SK-N-SH (cell line): ENCODE results near the gene MYH10. TPM values are rescaled to one million over a fixed set of nuclear protein-coding genes. Genes with fewer than 3 reads are reported as not detected.

Experiments
- CTCF ChIA-PET: fragments of 300-600, 350-600 bp; formaldehyde crosslinking; extraction: SDS; loops from one replicate; lab custom pipeline; 2021; lab: Yijun Ruan, JAX
- POLR2A ChIA-PET: fragments of 350-600 bp; sonication (Branson Sonifier 250); formaldehyde crosslinking; extraction: SDS; loops from one replicate; lab custom pipeline; 2020; ENCODE audit warnings: antibody characterized with exemption, inconsistent platforms; lab: Yijun Ruan, JAX
- DNase-seq: peaks from one replicate; pipeline ENCODE4 v3.0.0; 2012
- H2AFZ ChIP-seq: fragments of 200-600 bp; sonication (generic); 2 replicates; pipeline ENCODE4 v1.8.1; 2016; ENCODE audit warnings: antibody characterized with exemption, mild to moderate bottlenecking, low read depth
- H3F3A ChIP-seq: fragments of 200-600 bp; sonication (generic); replicated peaks from 2 replicates; pipeline ENCODE3; 2016; ENCODE audit warnings: antibody characterized with exemption, mild to moderate bottlenecking; ENCODE audit not compliant: insufficient read depth
- H3K27ac ChIP-seq, 2 experiments: fragments of 200-500 bp in 1 of 2; fragments of 200-600 bp in 1 of 2; sonication (Bioruptor generic) in 1 of 2; sonication (generic), shearing (Covaris generic) in 1 of 2; 2 replicates each; pipeline versions ENCODE4 v1.5.1 to v1.6.1; 2014 to 2016; ENCODE audit warnings: low read depth in 2 of 2, inconsistent platforms in 1 of 2, low read length in 1 of 2, mild to moderate bottlenecking in 1 of 2, mixed read lengths in 1 of 2
- H3K27me3 ChIP-seq: fragments of 200-600 bp; sonication (generic), shearing (Covaris generic); 2 replicates; pipeline ENCODE4 v1.6.1; 2016; ENCODE audit warnings: mixed run types; ENCODE audit not compliant: insufficient read depth
- H3K36me3 ChIP-seq, 2 experiments: fragments of 200-500 bp in 1 of 2; fragments of 200-600 bp in 1 of 2; sonication (Bioruptor generic) in 1 of 2; sonication (generic) in 1 of 2; replicated peaks in 1 of 2; 2 replicates each; pipeline versions ENCODE3 to v1.5.1; 2014 to 2016; ENCODE audit warnings: low read length in 1 of 2, mild to moderate bottlenecking in 1 of 2; ENCODE audit not compliant: insufficient read depth in 2 of 2, control insufficient read depth in 1 of 2
- H3K4me1 ChIP-seq, 2 experiments: fragments of 200-500 bp in 1 of 2; fragments of 200-600 bp in 1 of 2; sonication (Bioruptor generic) in 1 of 2; sonication (generic), shearing (Covaris generic) in 1 of 2; 2 replicates each; pipeline versions ENCODE4 v1.5.1 to v1.6.1; 2014 to 2016; ENCODE audit warnings: low read depth in 1 of 2, low read length in 1 of 2, mixed run types in 1 of 2; ENCODE audit not compliant: insufficient read depth in 2 of 2, control insufficient read depth in 1 of 2
- H3K4me2 ChIP-seq: fragments of 200-600 bp; sonication (generic), shearing (Covaris generic); 2 replicates; pipeline ENCODE4 v1.6.1; 2017; ENCODE audit warnings: mixed run types
- H3K4me3 ChIP-seq, 2 experiments: fragments of 200-500 bp in 1 of 2; fragments of 200-600 bp in 1 of 2; sonication (Bioruptor generic) in 1 of 2; sonication (generic), shearing (Covaris generic) in 1 of 2; 2 replicates each; pipeline versions ENCODE4 v1.5.1 to v1.8.1; 2014 to 2016; ENCODE audit warnings: low read depth in 2 of 2, inconsistent platforms in 1 of 2, low read length in 1 of 2, mild to moderate bottlenecking in 1 of 2, mixed read lengths in 1 of 2, moderate library complexity in 1 of 2
- H3K79me2 ChIP-seq: fragments of 200-600 bp; sonication (generic); 2 replicates; pipeline ENCODE4 v1.8.1; 2017; ENCODE audit warnings: mild to moderate bottlenecking; ENCODE audit not compliant: insufficient read depth
- H3K9ac ChIP-seq: fragments of 200-600 bp; sonication (generic); 2 replicates; pipeline ENCODE4 v1.6.1; 2017; ENCODE audit warnings: mixed run types
- H3K9me2 ChIP-seq: fragments of 200-600 bp; sonication (generic); 2 replicates; pipeline ENCODE4 v1.6.1; 2017; ENCODE audit warnings: mixed run types
- H3K9me3 ChIP-seq: fragments of 200-600 bp; sonication (generic); 2 replicates; pipeline ENCODE4 v1.6.1; 2017; ENCODE audit warnings: mixed run types, mild to moderate bottlenecking, moderate library complexity
- H4K20me1 ChIP-seq: fragments of 200-600 bp; sonication (generic); 2 replicates; pipeline ENCODE4 v1.6.1; 2017; ENCODE audit warnings: mild to moderate bottlenecking, mixed run types; ENCODE audit not compliant: insufficient read depth
- CHD2 ChIP-seq: fragments of 150-350 bp; IDR thresholded peaks from 2 replicates; pipeline ENCODE4 v1.6.1; 2018; ENCODE audit warnings: low read length; ENCODE audit not compliant: partially characterized antibody
- CTCF ChIP-seq: fragments of 200-600 bp; sonication (generic); IDR thresholded peaks from 2 replicates; pipeline ENCODE4 v1.6.1; 2017; ENCODE audit warnings: antibody characterized with exemption, mild to moderate bottlenecking, moderate library complexity
- EP300 ChIP-seq, 2 experiments: IDR thresholded peaks; 2 replicates each; pipeline versions ENCODE4 v1.4.0 to v1.6.1; 2012; ENCODE audit warnings: borderline replicate concordance in 1 of 2, low read depth in 1 of 2, low read length in 1 of 2
- FOXJ3 ChIP-seq: sonication (generic); formaldehyde crosslinking; IDR thresholded peaks from 2 replicates; pipeline ENCODE4 v1.5.1; 2020; ENCODE audit warnings: mild to moderate bottlenecking, missing genetic modification reagents
- GABPA ChIP-seq: IDR thresholded peaks from 2 replicates; pipeline ENCODE4 v1.4.0; 2012; ENCODE audit warnings: low read depth, mild to moderate bottlenecking
- MAX ChIP-seq: IDR thresholded peaks from 2 replicates; pipeline ENCODE4 v1.4.0; 2012; ENCODE audit warnings: low read depth
- MXI1 ChIP-seq: IDR thresholded peaks from 2 replicates; pipeline ENCODE4 v1.6.1; 2012; ENCODE audit warnings: mild to moderate bottlenecking, low read depth, low read length, improper control_type of control experiment
- NRF1 ChIP-seq: IDR thresholded peaks from 2 replicates; pipeline ENCODE4 v1.6.1; 2012; ENCODE audit warnings: low read depth, mild to moderate bottlenecking, low read length
- PBX3 ChIP-seq: IDR thresholded peaks from 2 replicates; pipeline ENCODE4; 2012
- RCOR1 ChIP-seq: fragments of 150-350 bp; IDR thresholded peaks from 2 replicates; pipeline ENCODE4 v1.6.1; 2017; ENCODE audit warnings: antibody characterized with exemption, low read length
- REST ChIP-seq: IDR thresholded peaks from 2 replicates; pipeline ENCODE4 v1.6.1; 2012; ENCODE audit warnings: mild to moderate bottlenecking, low read depth, low read length, moderate library complexity
- RFX5 ChIP-seq: IDR thresholded peaks from 2 replicates; pipeline ENCODE4 v1.6.1; 2012; ENCODE audit warnings: mild to moderate bottlenecking, improper control_type of control experiment, low read length
- RXRA ChIP-seq: IDR thresholded peaks from 2 replicates; pipeline ENCODE4 v1.4.0; 2012; ENCODE audit warnings: low read depth, mild to moderate bottlenecking, borderline replicate concordance
- SIN3A ChIP-seq: IDR thresholded peaks from 2 replicates; pipeline ENCODE4 v1.6.1; 2012; ENCODE audit warnings: low read depth, mild to moderate bottlenecking, low read length, moderate library complexity, borderline replicate concordance
- SMC3 ChIP-seq: IDR thresholded peaks from 2 replicates; pipeline ENCODE4 v1.6.1; 2012; ENCODE audit warnings: low read depth, low read length, improper control_type of control experiment
- TAF1 ChIP-seq: IDR thresholded peaks from 2 replicates; pipeline ENCODE4 v1.6.1; 2012; ENCODE audit warnings: low read depth, mild to moderate bottlenecking, low read length, moderate library complexity, borderline replicate concordance
- TCF12 ChIP-seq: IDR thresholded peaks from 2 replicates; pipeline ENCODE4 v1.4.0; 2012
- TEAD4 ChIP-seq: IDR thresholded peaks from 2 replicates; pipeline ENCODE4 v1.4.0; 2012; ENCODE audit warnings: mild to moderate bottlenecking, borderline replicate concordance; ENCODE audit not compliant: insufficient read depth
- YY1 ChIP-seq: IDR thresholded peaks from 2 replicates; pipeline ENCODE4 v1.4.0; 2012; ENCODE audit warnings: low read depth, mild to moderate bottlenecking
- WGBS: methylation state at CpG from one replicate; pipeline ENCODE4 v1.1.6; 2017; ENCODE audit warnings: low lambda C conversion rate; 5-methylcytosine and 5-hydroxymethylcytosine counted together
- polyA plus RNA-seq, 3 experiments: library from polyadenylated mRNA; depleted of rRNA; stranded (reverse); fragments of >200 nt; gene quantifications; 2 replicates each; pipeline ENCODE4 v1.2.3, GENCODE V29; 2012
- TF ChIP-seq, protein P1 (sequence below): fragments of 150-350 bp; IDR thresholded peaks from 2 replicates; pipeline ENCODE4 v1.6.1; 2017; ENCODE audit warnings: antibody characterized with exemption, low read length, low read depth, borderline replicate concordance

MYH10 gene
- polyA plus RNA-seq, 1 of the 3 experiments (the other 2 are of a cell fraction), result 64.2 TPM

DNA sequence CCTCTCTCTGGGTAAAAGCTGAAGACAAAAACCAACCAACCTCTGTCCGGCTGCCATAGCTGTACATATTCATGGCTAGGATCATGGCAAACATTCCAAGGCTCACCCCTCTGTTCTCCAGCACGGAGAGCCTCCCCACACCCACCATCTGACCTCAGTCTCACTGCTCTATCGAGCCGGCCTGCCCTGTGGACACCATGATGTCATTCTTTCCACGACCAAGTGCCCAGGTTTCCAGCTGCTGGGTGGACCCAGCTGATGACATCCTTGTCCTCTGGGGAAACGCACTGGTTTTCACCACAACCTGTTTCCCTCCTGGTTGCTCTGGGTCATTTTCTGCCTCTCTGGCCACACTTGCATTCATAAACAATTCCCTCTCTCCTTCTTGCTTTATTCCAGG lies 127.2 kb downstream of the MYH10 start (continued):
- TF ChIP-seq SMC3 (no peak), RFX5 (no peak), YY1 (no peak)

- no peak for TF ChIP-seq MAX
- no peak for TF ChIP-seq REST
- TF ChIP-seq CTCF, result no peak
- TF ChIP-seq GABPA, result no peak
- TF ChIP-seq, protein P1, sequence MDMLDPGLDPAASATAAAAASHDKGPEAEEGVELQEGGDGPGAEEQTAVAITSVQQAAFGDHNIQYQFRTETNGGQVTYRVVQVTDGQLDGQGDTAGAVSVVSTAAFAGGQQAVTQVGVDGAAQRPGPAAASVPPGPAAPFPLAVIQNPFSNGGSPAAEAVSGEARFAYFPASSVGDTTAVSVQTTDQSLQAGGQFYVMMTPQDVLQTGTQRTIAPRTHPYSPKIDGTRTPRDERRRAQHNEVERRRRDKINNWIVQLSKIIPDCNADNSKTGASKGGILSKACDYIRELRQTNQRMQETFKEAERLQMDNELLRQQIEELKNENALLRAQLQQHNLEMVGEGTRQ, result no peak
- TF ChIP-seq SIN3A, result no peak
- no peak for TF ChIP-seq NRF1
- TF ChIP-seq CHD2, result no peak
- no peak for TF ChIP-seq EP300 (IDR thresholded peaks at IDR 0.05; ENCODE audit: borderline replicate concordance in 1 of 2, low read depth in 1 of 2, low read length in 1 of 2)
- no peak for TF ChIP-seq TEAD4
- no peak for TF ChIP-seq MXI1
- no peak for TF ChIP-seq TAF1
- TF ChIP-seq RXRA, result no peak
- TF ChIP-seq TCF12, result no peak
- TF ChIP-seq PBX3, result no peak
- no peak for TF ChIP-seq FOXJ3
- TF ChIP-seq RCOR1, result no peak
- H3F3A ChIP-seq, result peaks cover 6% of the 10 kb centered on the region
- H3K27me3 ChIP-seq, result no peaks in the 10 kb centered on the region
- no peaks in the 10 kb centered on the region for H3K9me2 ChIP-seq
- no peak overlapping the region for H3K4me2 ChIP-seq
- no peaks in the 10 kb centered on the region for H4K20me1 ChIP-seq
- H3K36me3 ChIP-seq, result peaks cover 53 to 58% of the 10 kb centered on the region in 2 experiments
- ChIA-PET CTCF (interaction anchor here (1.2 kb wide), 1 partner anchor 243 kb away, joined by 3 read pairs; no protein-coding TSS in a partner anchor), POLR2A (no interaction called here)
- H3K9ac ChIP-seq, result no peak overlapping the region
- no peak overlapping the region for H3K4me3 ChIP-seq
- no peaks in the 10 kb centered on the region for H3K79me2 ChIP-seq
- no peaks in the 10 kb centered on the region for H3K4me1 ChIP-seq
- no peak overlapping the region for H3K27ac ChIP-seq
- no peaks in the 10 kb centered on the region for H3K9me3 ChIP-seq
- no peak for DNase-seq
- WGBS, result 87% methylated on average over 6 of the region's 6 CpGs
- H2AFZ ChIP-seq, result no peak overlapping the region
Observed at GRCh38 chr17:8502126-8502525, 128.4 kb downstream of the MYH10 start.
